GM18907 (cell line): Measurements from ENCODE around the gene NECAB2.
"Not testable (repeated sequence)": the region's sequence is repeated elsewhere in the genome, so short reads cannot be mapped to it uniquely, and the experiment has no call there.

Experiments used
- ATAC-seq: cut with Tn5 transposase; IDR thresholded peaks from one replicate; pipeline ENCODE4 v1.9.1; 2021; ENCODE audit warnings: mild to moderate bottlenecking, moderate library complexity; ENCODE audit not compliant: unreplicated experiment

Gene NECAB2

GRCh38 chr16:83935858-83936255 is 32.2 kb upstream of the NECAB2 start:
- no peak for ATAC-seq

GRCh38 chr16:83936581-83937165 is 31.4 kb upstream of the NECAB2 start:
- no peak for ATAC-seq

- ATAC-seq: no peak
These were observed 30.8 kb upstream of the NECAB2 start for GRCh38 chr16:83937267-83937666.

GRCh38 chr16:83937922-83938885 is 29.8 kb upstream of the NECAB2 start:
- no peak for ATAC-seq

- ATAC-seq: no peak
These were observed 28.7 kb upstream of the NECAB2 start for GRCh38 chr16:83939266-83939855.

- no peak for ATAC-seq
These were observed 27.9 kb upstream of the NECAB2 start for GRCh38 chr16:83940119-83940518.

GRCh38 chr16:83940630-83941378 is 27.2 kb upstream of the NECAB2 start:
- no peak for ATAC-seq

- ATAC-seq: not testable (repeated sequence)
These were observed 26.5 kb upstream of the NECAB2 start for GRCh38 chr16:83941546-83941945.

GRCh38 chr16:83942074-83942473 is 26.0 kb upstream of the NECAB2 start:
- ATAC-seq: no peak

GRCh38 chr16:83942815-83943515 is 25.1 kb upstream of the NECAB2 start:
- no peak for ATAC-seq

GRCh38 chr16:83943516-83944050 is 24.5 kb upstream of the NECAB2 start:
- ATAC-seq: no peak

- ATAC-seq: no peak
These were observed 22.5 kb upstream of the NECAB2 start for GRCh38 chr16:83945587-83945986.

GRCh38 chr16:83946154-83946780 is 21.8 kb upstream of the NECAB2 start:
- no peak for ATAC-seq

- no peak for ATAC-seq
These were observed 21.1 kb upstream of the NECAB2 start for GRCh38 chr16:83946781-83947566.

GRCh38 chr16:83947642-83948234 is 20.3 kb upstream of the NECAB2 start:
- no peak for ATAC-seq

- no peak for ATAC-seq
These were observed 18.9 kb upstream of the NECAB2 start for GRCh38 chr16:83948914-83949723.

- ATAC-seq: no peak
These were observed 18.4 kb upstream of the NECAB2 start for GRCh38 chr16:83949724-83950001.

- not testable (repeated sequence) for ATAC-seq
These were observed 17.1 kb upstream of the NECAB2 start for GRCh38 chr16:83950862-83951399.
